ENCODE data around the gene HHATL.

HHATL gene

DNA sequence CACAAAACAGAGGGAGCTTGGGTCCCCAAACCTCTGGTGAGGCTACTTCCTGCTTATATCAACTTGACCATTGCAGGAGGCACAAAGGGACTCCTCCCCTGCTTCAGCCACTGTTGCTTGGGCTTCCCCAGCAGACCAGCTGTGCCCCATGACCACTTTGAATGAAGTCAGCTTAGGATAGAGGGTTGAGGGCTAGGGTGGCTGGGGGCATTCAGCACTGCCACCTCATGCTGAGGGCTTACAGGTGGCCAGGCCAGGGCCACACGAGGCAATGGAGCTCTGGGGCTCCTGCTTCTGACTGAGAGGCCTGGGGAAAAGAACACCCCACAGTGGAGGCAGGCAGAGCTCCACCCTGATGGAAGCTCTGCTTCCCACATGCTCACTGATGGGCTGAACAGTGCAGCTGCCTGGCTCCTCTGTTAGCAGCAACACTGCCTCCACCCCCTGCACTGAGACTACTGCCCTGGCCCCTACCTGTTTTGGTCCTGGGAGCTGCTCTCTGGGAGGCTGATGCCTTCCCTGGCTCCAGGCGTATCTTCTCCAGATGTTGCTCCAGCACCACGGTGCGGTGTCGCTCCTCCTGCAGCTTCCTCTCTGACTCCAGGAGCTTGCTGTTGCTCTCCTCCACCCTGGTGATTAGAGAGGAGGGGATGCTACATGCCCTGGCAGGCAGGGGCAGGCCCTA lies 10.2 kb upstream of the HHATL start:
- DNase-seq (ENCODE audit: low read depth in 2 of 2), result no peak

DNA sequence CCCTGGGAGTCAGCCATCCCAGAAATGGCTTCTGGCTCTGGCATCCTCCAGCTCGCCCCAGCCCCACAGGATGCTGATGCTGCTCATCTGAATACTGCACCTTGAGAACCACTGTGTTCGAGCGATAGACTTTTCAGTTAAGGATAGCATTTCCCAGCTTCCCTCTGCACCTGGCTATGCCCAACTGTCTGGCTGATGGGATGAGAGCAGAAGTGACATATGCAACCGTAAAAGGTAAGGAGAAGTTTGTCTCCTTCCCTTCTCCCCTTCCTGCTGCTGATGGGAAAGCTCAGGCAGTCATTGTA lies 9.7 kb upstream of the HHATL start:
- no peak for DNase-seq (ENCODE audit: low read depth in 2 of 2)

DNA sequence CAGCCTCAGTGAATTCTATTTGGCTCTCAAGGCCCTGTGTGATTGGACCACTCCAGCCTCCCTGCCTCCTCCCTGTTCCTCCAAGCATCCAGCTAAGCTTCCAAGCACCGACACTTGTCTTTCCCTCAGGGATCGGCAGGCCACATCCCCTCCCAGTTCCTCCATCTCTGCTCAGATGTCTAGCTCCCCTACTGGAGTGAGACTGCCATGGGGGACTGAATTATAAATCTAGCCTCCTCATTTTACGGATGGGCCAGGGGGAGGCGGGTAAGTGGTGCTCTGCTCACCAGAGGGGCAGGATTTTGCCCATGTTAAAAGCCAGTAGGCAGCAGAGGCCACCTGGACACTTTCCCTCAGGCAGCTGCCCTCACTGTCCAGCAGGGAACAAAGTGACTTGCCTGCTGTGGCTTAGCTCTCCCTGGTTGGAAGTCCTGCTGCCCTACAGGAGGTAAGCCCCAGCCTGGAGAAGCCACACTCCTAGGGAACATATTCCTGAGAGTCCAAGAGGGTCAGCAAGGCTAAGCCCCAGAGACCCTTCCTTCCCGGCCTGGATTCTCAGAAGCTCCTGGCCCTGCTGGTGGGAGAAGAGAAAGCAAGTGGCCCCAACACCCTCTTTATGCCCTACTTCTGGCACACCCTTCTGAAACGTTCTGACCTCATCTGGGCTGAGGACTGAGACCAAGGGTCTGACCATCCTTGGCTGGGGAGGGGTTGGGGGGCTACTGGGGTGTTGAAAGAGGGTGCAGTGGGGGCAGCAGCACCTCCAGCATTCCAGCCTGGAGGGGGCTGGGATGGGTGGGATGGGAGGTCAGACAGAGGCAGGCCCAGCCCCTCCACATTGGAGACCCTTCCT lies 9.1 kb upstream of the HHATL start:
- no peak for DNase-seq (ENCODE audit: low read depth in 2 of 2)

DNA sequence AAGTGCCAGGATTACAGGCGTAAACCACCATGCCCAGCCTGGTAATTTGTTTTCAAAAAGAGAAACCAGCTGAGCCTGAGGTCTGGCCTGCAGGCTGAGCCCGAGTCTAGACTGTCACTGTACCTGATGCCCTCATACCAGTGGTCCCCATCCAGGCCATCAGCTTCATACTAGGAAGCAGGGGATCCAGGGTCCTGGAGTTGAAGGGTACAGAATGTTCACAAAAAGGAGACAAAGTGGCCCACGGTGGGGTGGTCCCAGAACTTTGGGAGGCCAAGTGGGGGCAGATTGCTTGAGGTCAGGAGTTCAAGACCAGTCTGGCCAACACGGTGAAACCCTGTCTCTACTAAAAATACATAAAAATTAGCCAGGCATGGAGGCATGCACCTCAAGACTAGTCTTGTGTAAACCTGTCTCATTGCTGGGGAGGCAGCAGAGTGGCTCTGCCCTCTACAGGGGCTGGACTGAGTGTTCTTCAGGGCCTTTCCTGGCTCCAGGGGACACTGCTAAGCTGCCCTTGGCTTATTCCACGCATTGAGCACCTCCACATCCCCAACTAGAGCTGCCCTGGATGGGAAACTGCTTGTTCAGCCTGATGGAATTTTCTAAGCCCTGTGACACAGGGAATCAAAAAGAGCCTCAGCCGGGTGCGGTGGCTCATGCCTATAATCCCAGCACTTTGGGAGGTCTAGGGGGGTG lies 7.9 kb upstream of the HHATL start:
- DNase-seq (ENCODE audit: low read depth in 2 of 2), result no peak

DNA sequence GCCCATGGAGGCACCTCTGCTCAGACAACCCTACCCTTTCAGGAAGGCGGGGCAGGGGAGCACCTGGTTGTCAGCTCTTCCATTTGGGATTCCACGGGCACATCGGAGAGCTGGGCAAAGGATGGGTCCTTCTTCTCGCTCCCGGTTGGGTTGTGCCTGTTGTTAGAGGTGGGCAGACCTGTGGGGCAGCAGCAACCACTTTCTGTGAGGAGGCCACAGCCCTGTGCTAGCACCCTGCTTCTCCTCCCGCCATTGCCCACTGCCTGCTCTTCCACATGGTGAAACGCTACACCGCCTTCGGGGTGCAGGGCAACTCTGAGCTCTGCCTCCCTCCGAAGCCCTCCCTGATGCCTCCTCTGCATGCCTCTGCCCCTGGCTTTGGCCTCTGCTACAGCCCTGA lies 7.0 kb upstream of the HHATL start:
- DNase-seq (ENCODE audit: low read depth in 2 of 2), result no peak

DNA sequence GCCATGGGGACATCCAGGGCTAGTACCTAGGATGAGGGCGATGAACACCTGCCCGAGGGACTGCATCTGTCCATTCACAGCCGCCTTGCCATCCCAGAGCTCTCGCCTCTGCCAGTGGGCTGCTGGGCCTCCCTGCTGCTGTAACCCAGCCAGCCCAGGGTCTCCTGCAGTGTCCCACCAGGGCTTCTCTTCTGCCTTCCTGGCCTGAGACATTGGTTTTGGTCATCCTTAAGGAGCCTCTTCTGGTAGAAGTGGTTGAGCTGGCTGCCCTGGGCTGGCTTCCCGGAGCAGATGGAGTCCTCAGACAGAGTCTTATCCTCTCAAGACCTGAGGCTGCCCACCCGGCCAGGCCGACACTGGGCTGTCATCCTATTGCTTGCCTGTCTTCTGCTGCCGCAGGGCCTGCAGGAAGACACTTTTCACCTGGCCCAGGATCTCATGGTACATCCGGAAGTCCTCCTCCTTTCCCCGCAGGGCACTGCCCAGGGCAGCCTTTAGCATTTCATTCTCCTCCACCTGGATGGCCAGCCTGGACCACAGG lies 6.1 kb upstream of the HHATL start:
- no peak for DNase-seq (ENCODE audit: low read depth in 2 of 2)

DNA sequence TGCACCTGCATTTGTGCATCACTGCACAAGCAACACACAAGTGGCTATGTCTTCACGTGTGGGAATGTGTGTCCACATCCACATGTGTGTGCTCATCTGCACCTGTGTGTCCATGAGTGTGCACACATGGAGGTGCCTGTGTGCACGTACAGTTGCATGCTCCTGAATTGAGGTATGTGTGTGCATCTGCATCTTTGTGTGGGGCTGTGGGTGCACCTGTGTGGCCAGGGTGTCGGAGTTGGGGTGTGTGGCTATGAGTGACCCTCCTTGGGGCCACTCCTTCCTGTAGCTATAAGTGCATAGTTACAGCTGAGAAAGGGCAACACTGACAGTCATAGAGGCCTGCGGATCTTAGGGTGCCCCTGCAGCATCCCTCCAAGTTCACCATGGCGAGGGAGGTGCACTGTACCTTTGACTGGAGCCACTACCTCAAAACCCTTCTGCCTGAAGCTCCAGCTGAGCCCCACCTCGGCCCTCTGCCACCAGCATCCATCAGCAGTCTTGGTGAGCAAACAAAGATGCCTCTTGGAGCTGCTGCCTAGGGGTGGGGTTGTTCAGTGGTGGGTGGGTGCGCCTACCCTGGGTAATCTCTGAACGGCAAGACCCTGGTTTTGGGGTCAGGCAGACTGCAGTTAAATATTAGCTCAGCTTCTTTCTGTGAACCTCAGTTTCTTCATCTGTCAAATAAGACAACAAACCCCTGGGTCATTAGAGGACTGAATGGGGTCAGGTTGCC lies 5.2 kb upstream of the HHATL start:
- no peak for DNase-seq (ENCODE audit: low read depth in 2 of 2)

DNA sequence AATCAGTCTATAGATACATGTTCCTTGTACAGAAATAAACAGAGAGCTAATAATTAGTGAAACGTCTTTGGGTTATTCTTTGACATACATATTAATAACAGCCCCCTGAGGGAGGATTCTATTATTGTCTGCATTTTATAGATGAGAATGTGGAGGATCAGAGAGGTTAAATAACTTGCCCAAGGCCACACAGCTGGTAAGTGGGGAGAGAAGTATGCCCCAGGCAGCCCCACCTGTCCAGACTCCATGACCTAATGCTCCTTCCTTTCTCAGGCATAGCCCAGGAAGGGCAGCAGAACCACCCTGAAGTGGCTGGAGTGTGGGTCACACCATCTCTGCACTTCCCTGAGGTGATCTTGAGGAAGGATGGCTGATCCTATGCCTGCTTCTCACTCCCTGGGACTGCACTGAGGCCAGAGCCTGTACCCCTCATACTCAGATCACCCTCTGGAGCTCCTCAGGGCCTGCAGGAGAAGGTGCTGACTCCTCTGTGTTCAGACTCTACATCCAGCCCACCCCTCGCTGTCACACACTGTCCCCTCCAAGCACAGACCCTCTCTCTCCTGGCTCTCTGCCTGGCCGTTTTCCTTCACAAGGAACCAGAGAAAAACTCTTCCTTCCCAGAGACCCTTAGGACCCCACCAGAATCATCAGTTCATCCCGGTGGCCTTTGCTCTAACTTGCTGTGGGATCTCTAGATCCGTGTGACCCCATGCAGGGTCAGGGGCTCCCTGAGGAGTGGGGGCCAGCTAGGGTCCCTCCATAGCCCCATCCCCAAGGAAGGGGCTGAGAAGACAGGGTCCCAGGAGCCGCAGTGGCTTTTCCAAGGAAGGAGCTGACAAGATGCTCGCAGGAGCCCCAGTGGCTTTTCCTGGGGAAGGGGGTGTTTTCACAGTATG lies 4.4 kb upstream of the HHATL start:
- no peak for DNase-seq (ENCODE audit: low read depth in 2 of 2)

DNA sequence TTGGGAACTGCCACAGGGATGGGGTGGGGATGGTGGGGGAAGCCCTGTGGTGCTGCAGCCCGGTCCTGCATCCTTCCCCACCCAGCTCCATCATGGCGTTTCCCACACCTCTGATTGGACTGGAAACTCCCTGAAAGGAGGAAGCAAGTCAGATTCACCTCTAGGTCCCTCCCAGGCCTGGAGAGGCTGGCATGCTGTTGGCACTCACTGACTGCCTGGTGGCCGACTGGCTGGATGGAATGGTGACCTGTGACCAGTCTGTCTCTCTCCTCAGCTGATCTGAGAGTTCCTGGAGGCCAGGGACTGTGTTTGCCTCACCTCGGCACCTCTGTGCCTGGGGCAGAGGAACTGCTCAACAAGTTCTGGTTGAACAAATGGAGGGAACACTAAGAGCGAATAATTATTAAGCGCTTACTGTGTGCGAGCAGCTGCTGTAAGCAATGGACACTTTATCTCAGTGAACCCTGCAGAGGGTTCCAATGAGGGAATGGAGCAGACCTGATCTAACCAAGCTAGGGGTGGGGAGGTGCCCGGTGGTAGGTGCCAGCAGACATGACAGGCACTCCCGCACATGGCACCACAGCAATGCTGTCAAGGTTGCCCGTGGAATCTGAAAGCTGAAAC lies 3.5 kb upstream of the HHATL start:
- DNase-seq (ENCODE audit: low read depth in 2 of 2), result no peak

DNA sequence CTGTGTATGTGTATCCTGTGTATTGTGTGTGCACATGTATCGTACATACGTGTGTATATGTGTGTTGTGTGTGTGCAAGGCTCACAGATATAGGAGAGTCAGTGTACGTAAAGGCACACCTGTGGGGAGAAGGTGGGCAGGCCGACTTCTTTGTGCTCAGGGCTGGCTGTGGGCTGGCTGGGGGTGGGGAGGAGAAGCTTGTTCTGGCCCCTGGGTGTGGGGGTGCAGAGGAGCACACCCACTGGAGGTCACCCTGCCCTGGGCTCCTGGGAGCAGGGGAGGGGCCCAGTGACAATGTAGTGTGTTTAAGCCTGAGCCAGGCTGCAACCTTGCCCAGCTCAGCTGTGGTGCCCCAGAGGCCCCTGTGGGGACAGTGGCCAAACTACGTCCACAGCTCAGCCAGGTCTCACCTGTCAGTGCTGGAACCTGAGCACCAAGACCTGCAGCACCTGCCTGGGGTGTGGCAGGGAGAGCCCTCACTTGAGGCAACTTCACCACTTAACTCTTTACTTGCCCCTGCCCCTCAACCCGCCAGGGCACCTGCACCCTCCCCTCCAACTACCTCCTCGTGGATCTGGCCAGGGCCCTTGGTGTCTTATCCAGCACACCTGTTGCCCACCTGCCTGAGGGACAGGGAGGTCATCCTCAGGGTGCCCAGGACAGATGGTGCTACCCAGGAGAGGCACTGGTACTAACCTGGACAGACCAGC lies 2.6 kb upstream of the HHATL start:
- no peak for DNase-seq (ENCODE audit: low read depth in 2 of 2)

DNA sequence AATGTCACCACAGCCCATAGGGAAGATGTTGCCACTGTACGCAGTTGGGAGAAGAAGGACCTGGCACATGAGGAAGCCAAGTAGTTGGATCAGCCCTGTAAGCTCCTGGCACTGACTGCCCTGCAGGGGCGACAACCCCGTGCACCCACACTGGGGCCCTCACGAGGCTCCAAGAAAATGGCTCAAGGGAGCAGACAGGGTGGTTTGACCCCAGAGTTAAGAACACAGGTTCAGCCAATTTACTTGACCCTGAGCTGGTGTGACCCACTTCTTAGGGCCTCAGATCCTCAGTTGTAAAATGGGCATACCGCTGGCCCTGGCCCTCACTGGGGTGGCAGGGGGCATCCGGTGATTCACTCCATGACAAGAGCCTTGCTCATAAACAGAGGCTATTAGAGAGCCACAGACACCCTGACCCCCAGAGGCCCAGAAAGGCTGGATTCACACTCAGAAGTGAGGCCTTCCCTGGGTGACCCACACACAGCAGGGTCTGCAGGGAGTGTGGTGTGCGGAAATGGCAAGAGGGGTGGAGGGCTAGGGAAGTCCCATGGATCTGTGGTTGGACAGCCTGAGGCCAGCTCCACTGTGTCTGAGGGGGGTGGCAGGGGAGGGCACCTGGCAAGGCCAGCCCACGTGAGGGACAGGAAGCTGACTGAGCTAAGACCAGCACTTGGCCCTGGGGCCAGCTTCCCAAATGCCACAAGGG lies 1.7 kb upstream of the HHATL start:
- no peak for DNase-seq (ENCODE audit: low read depth in 2 of 2)

DNA sequence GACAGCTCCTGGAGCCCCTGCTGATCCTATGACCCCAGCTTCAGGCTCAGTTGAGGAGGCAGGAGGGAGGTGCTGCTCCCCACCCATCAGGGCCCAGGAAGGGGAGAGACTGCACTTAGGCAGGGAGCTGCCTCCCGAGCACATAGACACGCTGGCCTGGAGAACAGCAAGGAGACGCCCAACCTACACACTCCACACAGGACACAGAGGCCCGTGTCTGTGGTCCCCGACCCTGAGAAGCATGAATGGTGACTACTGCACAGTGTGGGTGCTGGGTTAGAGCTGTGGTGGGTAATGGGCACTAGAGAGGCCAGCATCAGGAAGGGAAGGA lies 1.1 kb upstream of the HHATL start:
- DNase-seq (ENCODE audit: low read depth in 2 of 2), result no peak

DNA sequence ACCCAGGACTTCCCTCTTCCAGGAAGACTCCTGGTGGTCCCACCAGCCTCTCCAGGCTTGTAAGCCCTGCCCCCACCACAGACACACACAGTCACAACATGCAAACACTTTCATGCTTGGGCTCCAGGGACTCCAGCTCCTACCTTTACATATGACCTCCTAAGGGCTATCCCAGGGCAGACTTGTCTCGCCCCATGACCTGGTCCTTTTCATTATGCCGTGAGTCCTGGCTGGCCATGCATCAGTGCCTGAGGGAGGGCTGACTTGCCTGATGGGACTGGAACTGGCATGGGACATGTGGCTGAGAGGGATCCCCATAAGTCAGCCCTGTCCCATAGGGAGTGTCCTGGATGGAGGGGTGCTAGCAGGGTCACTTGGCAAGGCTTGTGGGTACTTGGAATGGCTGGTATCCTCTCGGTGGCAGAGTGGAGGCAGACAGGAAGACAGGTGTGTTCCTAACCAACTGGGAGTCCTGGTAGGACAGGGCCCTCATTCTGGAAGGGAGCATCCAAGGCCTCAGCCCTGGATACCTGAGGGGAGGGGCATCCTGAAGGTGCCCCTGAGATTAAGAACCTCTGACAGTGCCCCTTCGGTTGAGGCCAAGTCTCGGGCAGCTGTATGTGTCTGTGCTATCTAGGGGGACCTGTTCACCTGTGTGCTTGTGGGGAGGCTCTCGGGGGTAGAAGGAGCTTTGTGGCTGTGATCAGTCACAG lies 540 bp upstream of the HHATL start:
- no peak for DNase-seq (ENCODE audit: low read depth in 2 of 2)

DNA sequence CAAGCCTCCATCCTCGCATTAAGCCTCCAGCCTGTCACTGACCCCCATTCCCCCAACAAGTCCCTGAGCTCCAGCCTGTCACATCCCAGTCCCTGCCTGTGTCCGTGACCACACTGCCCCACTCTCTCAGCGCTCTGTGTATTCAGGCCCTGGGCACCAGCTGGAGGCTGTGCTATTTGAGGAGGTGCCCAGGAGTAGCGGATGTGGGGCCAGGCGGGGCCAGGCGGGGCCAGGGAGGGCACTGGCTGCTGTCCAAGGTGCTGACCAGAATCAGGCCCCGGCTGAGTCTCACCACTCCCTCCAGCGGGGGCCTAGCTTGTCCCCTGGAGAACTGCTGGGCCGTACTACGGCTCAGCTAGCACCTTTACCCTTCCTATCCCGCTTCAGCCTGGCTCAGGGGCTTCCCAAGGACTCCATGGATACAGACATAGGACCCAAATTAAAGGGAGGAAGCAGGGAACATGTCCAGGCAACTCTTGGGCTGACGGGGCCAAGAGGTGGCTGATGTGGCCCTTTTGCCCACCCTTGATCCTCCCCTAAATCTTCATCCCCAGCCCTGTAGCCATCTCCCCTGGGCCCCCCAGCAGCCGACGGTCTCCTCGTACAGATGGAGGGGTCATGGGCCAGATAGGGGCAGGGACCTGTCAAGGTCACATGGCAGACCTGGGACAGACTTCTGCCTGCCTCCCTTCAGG lies 1.1 kb downstream of the HHATL start:
- DNase-seq (ENCODE audit: low read depth in 2 of 2), result peak in 1 of 2 donors; percentile 8

DNA sequence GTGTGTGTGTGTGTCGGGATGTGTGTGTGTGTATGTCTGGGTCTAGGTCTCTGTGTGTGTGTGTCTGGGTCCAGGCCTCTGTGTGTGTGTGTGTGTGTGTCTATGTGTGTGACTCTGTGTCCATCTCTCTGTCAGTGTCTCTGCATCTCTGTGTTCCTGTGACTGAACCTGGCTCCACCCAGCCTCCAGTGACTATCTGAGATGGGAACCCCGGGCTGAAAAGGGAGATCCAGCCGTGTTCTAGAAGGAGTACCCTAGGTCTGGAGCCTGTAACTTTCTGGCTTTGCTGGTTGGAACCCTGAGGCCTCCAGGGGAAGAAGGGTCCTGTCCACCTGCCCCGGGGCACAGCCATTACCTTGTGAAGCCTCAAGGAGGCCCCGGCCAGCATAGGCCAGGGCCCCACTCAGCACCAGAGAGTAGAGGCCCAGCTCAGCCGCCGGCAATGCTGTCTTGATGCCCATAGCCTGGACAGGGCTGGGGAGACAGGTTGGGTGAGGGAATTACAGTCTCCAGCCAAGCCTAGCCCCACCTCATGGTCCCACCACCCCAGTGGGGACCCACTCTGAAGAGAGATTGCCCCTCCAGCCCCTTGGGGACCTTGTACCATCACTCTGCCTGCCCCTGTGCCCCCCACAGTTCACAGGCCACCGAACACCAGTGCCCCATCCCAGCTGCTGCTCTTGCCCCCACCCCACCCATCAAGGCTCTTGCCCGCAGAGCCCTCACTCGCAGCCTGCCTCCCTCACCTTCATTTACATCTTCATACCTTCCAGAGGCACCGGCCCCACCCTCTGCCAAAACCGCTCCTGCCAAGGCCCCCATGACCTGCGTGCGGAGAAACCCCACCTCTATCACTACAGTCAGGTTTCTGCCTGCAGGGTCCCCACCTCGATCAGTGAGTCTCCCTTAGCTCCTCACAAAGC lies 2.0 kb downstream of the HHATL start:
- DNase-seq (ENCODE audit: low read depth in 2 of 2), result no peak

DNA sequence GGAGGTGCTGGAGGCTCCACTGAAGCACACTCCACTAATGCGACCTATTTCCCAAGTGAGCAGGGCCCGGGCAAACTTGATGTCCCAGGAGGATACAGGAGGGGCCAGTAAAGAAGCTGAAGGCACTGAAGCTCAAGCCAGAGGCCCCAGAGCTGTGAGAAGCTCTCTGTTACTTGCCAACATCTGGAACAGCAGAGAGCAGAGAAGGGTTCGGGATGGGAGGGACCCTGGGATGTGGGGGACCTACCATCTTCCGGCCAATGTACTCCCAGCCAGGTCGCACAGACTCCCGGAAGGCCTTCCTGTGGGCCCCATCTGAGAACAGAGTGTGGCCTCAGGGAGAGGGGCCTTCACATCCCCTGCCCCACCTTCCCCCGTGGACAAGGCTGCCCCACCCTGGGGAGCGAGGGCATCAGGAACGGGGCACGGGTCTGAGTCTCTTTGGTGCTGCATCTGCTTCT lies 3.1 kb downstream of the HHATL start:
- no peak for DNase-seq (ENCODE audit: low read depth in 2 of 2)

DNA sequence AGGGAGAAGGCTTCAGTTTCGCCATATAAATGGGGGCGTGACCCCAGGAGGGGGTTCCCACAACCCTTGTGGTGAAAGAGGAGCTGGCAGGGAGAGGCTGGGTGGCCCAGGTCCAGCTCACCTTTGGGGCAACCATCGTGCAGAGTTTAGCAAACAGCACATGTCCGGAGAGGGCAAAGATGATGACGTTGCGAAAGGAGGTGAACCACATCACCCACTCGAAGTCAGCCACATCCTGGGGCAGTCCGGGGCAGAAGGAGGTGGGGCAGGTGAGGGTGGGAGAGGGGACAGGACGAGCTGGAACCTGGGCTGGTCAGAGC lies 3.7 kb downstream of the HHATL start:
- no peak for DNase-seq (ENCODE audit: low read depth in 2 of 2)
